Measurements from ENCODE around the gene EDN1.

The EDN1 gene

GRCh38 chr6:12288211-12288618, 1.9 kb upstream of the EDN1 start:
- TF ChIP-seq EZH2 (IDR thresholded peaks at IDR 0.05) (no peak), FOXP2 (optimal IDR thresholded peaks at IDR 0.05; ENCODE audit: control extremely low read depth, extremely low read length, insufficient read depth) (no peak), POLR2AphosphoS5 (IDR thresholded peaks at IDR 0.05; ENCODE audit: borderline replicate concordance, low read depth, low read length) (no peak)
- Histone ChIP-seq H3K9ac (ENCODE audit: insufficient read length) (no peak overlapping the region), H3K36me3 (ENCODE audit: insufficient read depth, low read length) (no peaks in the 10 kb centered on the region), H3K9me3 (ENCODE audit: low read depth, low read length) (no peaks in the 10 kb centered on the region), H3K4me3 (no peak overlapping the region), H3K27ac (no peak overlapping the region)
- DNase-seq (ENCODE audit: low read depth, low spot score), result no peak

- H3K27ac ChIP-seq, result no peak overlapping the region
- DNase-seq (ENCODE audit: low read depth, low spot score), result no peak
Measured at GRCh38 chr6:12288914-12289313, 1.2 kb upstream of the EDN1 start.

DNA sequence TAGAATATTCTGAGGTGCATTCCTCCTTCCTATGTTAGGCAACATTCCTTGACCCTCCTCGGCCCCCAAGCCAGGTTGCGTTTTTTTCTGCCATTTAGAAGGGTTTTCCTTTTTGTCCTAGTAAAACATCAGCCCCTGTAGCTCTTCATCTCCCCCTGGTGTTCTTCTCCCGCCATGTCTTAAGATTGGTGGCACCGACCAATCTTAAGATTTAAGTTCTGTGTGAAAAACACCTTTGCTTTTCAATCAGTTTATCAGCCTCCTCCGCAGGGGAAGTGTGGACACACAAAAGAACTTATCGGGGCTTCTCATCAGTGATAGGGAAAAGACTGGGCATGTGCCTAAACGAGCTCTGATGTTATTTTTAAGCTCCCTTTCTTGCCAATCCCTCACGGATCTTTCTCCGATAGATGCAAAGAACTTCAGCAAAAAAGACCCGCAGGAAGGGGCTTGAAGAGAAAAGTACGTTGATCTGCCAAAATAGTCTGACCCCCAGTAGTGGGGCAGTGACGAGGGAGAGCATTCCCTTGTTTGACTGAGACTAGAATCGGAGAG, 719 bp upstream of the EDN1 start:
- TF ChIP-seq FOXP2 (optimal IDR thresholded peaks at IDR 0.05; ENCODE audit: control extremely low read depth, extremely low read length, insufficient read depth) (no peak), POLR2AphosphoS5 (IDR thresholded peaks at IDR 0.05; ENCODE audit: borderline replicate concordance, low read depth, low read length) (no peak), EZH2 (IDR thresholded peaks at IDR 0.05) (no peak)
- no peak for DNase-seq (ENCODE audit: low read depth, low spot score)
- H3K27ac ChIP-seq, result no peak overlapping the region

More at GRCh38 chr6:12288914-12289313, 1.2 kb upstream of the EDN1 start:
- Histone ChIP-seq H3K36me3 (ENCODE audit: insufficient read depth, low read length) (no peaks in the 10 kb centered on the region), H3K9me3 (ENCODE audit: low read depth, low read length) (no peaks in the 10 kb centered on the region), H3K4me3 (no peak overlapping the region), H3K9ac (ENCODE audit: insufficient read length) (no peak overlapping the region)
- TF ChIP-seq POLR2AphosphoS5 (IDR thresholded peaks at IDR 0.05; ENCODE audit: borderline replicate concordance, low read depth, low read length) (no peak), EZH2 (IDR thresholded peaks at IDR 0.05) (no peak), FOXP2 (optimal IDR thresholded peaks at IDR 0.05; ENCODE audit: control extremely low read depth, extremely low read length, insufficient read depth) (no peak)

GRCh38 chr6:12291071-12291838, 1.1 kb downstream of the EDN1 start:
- TF ChIP-seq FOXP2 (optimal IDR thresholded peaks at IDR 0.05; ENCODE audit: control extremely low read depth, extremely low read length, insufficient read depth), result no peak
- DNase-seq (ENCODE audit: low read depth, low spot score), result no peak
- Histone ChIP-seq H3K36me3 (ENCODE audit: insufficient read depth, low read length) (no peaks in the 10 kb centered on the region), H3K27ac (no peak overlapping the region), H3K9me3 (ENCODE audit: low read depth, low read length) (no peaks in the 10 kb centered on the region), H3K9ac (ENCODE audit: insufficient read length) (no peak overlapping the region), H3K4me3 (no peak overlapping the region)

More for the DNA sequence above, 719 bp upstream of the EDN1 start:
- H3K4me3 ChIP-seq, result peak overlapping the region; percentile 73
- no peaks in the 10 kb centered on the region for H3K9me3 ChIP-seq (ENCODE audit: low read depth, low read length)
- H3K36me3 ChIP-seq (ENCODE audit: insufficient read depth, low read length), result no peaks in the 10 kb centered on the region
- H3K9ac ChIP-seq (ENCODE audit: insufficient read length), result no peak overlapping the region

GRCh38 chr6:12291839-12292604, 1.9 kb downstream of the EDN1 start:
- no peak overlapping the region for H3K4me3 ChIP-seq
- H3K9ac ChIP-seq (ENCODE audit: insufficient read length), result no peak overlapping the region
- DNase-seq (ENCODE audit: low read depth, low spot score), result no peak
- no peaks in the 10 kb centered on the region for H3K9me3 ChIP-seq (ENCODE audit: low read depth, low read length)
- H3K36me3 ChIP-seq (ENCODE audit: insufficient read depth, low read length), result no peaks in the 10 kb centered on the region
- no peak overlapping the region for H3K27ac ChIP-seq
- TF ChIP-seq FOXP2 (optimal IDR thresholded peaks at IDR 0.05; ENCODE audit: control extremely low read depth, extremely low read length, insufficient read depth) (no peak), POLR2AphosphoS5 (IDR thresholded peaks at IDR 0.05; ENCODE audit: borderline replicate concordance, low read depth, low read length) (no peak), EZH2 (IDR thresholded peaks at IDR 0.05) (no peak)

GRCh38 chr6:12293235-12293930, 3.2 kb downstream of the EDN1 start:
- Histone ChIP-seq H3K9me3 (ENCODE audit: low read depth, low read length) (no peaks in the 10 kb centered on the region), H3K36me3 (ENCODE audit: insufficient read depth, low read length) (no peaks in the 10 kb centered on the region), H3K27ac (no peak overlapping the region), H3K9ac (ENCODE audit: insufficient read length) (no peak overlapping the region), H3K4me3 (no peak overlapping the region)
- no peak for TF ChIP-seq EZH2 (IDR thresholded peaks at IDR 0.05)
- no peak for TF ChIP-seq POLR2AphosphoS5 (IDR thresholded peaks at IDR 0.05; ENCODE audit: borderline replicate concordance, low read depth, low read length)
- no peak for TF ChIP-seq FOXP2 (optimal IDR thresholded peaks at IDR 0.05; ENCODE audit: control extremely low read depth, extremely low read length, insufficient read depth)
- no peak for DNase-seq (ENCODE audit: low read depth, low spot score)

DNA sequence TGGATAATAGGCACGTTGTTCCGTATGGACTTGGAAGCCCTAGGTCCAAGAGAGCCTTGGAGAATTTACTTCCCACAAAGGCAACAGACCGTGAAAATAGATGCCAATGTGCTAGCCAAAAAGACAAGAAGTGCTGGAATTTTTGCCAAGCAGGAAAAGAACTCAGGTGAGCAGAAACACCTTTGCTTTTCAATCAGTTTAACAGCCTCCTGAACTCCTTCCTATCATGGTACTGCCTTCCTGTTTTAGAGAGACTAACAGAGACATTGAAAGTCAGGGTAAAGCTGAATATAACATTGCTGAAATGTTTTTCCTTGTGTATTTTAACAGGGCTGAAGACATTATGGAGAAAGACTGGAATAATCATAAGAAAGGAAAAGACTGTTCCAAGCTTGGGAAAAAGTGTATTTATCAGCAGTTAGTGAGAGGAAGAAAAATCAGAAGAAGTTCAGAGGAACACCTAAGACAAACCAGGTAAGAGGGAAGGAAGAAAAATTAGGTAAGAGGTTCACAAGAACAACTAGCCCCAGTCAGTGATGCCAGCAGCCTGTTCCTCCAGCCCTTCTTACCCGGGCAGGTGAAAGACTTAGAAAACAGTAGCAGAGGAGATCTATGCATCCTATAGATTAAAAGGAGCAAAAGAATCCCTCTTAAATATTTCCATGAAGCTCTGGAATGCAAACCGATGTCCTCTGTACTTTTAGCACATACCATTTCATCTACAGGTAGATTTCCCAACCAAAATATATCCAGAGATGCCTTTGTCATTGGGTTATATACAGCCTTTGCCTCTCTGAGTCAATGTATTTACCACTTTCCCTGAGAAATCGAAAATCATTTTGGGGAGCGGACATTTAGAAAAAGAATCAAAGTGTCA, 4.0 kb downstream of the EDN1 start:
- no peak for DNase-seq (ENCODE audit: low read depth, low spot score)
- no peaks in the 10 kb centered on the region for H3K9me3 ChIP-seq (ENCODE audit: low read depth, low read length)
- H3K36me3 ChIP-seq (ENCODE audit: insufficient read depth, low read length), result no peaks in the 10 kb centered on the region
- H3K9ac ChIP-seq (ENCODE audit: insufficient read length), result no peak overlapping the region
- no peak overlapping the region for H3K4me3 ChIP-seq
- H3K27ac ChIP-seq, result no peak overlapping the region
- TF ChIP-seq POLR2AphosphoS5 (IDR thresholded peaks at IDR 0.05; ENCODE audit: borderline replicate concordance, low read depth, low read length), result no peak
- TF ChIP-seq EZH2 (IDR thresholded peaks at IDR 0.05), result no peak
- no peak for TF ChIP-seq FOXP2 (optimal IDR thresholded peaks at IDR 0.05; ENCODE audit: control extremely low read depth, extremely low read length, insufficient read depth)

All from SK-N-MC (cell line).